HG02678 (cell line): ENCODE measurements around the gene SQSTM1.

Source experiments
- ATAC-seq: cut with Tn5 transposase; IDR thresholded peaks from one replicate; pipeline ENCODE4 v1.9.1; 2021; ENCODE audit warnings: mild to moderate bottlenecking, moderate library complexity; ENCODE audit not compliant: unreplicated experiment

SQSTM1 gene

GRCh38 chr5:179872055-179872827, 51.5 kb downstream of the SQSTM1 start:
- ATAC-seq: no peak

GRCh38 chr5:179872828-179873575, 52.3 kb downstream of the SQSTM1 start:
- ATAC-seq: no peak

- no peak for ATAC-seq
Observed at GRCh38 chr5:179873588-179874110, 52.9 kb downstream of the SQSTM1 start.

DNA sequence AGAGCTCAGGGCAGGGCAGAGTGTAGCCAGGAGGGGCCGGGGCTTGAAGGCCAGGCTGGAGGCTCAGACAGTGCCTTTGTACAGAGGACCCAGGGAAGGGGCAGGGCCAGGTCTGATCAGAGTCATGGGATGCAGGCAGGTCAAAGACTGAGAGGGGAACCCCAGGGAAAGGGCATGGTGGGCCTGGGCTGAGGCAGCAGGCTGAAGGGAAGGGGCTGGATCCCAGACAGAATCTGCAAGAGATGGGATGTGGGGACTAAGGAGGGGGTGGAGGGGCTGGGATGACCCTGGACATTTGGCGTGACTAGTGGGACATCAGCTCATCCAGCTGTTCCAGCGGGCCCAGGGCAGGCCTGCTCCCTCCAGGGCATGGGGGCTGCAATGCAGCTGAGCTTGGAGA, 53.4 kb downstream of the SQSTM1 start:
- no peak for ATAC-seq

DNA sequence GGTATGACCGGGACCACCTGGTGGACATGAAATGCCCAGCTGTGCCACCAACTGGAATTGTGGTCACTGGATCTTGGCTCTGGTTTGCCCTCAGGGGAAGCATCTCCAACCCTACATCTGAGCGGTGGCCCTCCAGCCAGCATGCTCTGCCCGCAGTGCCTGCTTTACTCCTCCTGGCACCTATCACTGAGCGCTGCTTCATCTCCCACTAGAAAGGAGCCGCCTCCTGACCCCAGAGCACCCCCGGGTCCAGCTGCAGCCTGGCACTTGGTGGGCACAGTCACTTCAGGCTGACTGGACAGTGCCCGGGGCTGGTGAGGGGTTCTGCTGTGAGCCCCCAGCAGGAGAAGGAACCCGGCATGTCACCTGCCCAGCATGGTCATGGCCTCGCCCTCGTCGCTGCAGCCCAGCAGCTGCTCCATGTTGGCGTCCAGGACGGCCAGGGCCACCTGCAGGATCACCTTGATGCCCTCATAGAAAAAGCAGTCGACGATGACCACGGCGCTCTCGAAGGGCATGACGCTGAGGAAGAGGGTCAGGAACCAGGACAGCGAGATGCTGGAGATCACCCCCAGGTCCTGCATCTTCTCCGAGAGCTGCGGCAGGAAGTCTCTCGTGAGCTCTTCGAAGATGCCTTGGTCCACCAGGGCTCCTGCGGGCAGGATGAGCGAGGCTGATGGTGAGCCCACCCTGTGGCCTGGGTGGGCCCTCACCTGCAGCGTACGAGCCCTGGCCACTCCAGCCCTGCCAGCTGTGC, 54.0 kb downstream of the SQSTM1 start:
- no peak for ATAC-seq

- no peak for ATAC-seq
Observed at GRCh38 chr5:179875741-179876609, 55.3 kb downstream of the SQSTM1 start.

- no peak for ATAC-seq
Observed at GRCh38 chr5:179876610-179876952, 55.9 kb downstream of the SQSTM1 start.

GRCh38 chr5:179878222-179879002, 57.7 kb downstream of the SQSTM1 start:
- ATAC-seq: no peak

- no peak for ATAC-seq
Observed at GRCh38 chr5:179879003-179879689, 58.4 kb downstream of the SQSTM1 start.

DNA sequence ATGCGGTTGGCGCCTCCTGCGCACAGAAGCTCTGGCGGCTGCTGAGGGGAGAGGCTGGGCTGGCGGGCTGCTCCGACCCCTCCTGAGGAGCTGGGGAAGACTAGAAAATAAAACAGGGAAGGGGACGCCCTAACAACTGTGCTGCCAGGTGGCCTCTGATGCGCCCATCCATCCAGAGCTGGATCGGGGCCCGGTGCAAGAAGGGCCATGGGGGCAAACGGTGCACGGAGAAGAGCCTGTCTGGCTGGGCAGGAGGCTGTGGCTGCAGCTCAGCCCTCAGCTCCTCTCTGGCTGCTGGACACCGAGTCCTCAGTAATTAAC, 58.9 kb downstream of the SQSTM1 start:
- no peak for ATAC-seq

DNA sequence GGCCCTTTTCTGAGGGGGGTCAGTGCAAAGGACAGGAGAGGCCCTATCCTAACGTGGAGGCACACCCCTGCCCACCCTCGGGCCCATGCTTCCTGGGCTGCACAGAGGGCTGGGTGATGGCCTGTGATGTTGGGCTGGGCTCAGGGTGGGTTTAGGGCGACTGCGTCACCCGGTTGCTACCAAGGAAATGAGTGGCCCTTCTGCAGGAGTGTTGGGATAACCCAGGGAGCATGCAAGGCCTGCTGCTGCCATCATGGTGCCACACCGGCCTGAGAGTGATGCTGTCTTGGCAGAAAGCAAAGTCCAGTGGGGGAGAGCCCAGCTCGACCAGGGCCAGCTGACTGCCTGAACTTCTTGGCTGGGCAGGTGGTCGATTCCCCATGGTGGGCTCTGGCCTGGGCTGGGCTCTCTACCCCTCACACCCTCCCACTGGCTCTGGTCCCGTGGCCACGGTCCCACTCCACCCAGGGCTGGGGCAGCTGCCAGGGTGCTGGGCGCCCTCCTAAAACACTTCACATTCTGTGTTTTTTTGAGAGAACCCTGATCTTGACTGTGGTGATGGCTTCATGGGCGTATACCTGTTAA, 59.5 kb downstream of the SQSTM1 start:
- ATAC-seq: no peak

- ATAC-seq: no peak
Observed at GRCh38 chr5:179880848-179881590, 60.3 kb downstream of the SQSTM1 start.

DNA sequence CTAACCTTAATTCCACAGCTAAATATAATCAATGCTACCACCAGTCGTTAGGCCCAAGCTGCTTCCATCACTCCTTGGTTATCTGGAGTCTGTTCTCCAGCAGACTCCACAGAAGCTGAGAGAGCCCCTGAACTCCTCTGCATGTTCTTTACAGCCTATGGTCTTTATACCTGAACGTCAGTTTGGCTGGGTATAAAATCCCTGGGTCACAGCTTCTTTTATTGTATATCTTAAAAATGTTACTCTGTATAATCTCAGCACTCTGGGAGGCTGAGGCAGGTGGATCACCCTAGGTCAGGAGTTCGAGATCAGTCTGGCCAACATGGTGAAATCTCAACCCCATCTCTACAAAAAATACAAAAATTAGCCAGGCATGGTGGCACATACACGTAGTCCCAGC, 61.6 kb downstream of the SQSTM1 start:
- no peak for ATAC-seq

GRCh38 chr5:179883163-179883562, 62.5 kb downstream of the SQSTM1 start:
- no peak for ATAC-seq

GRCh38 chr5:179885491-179886090, 64.9 kb downstream of the SQSTM1 start:
- no peak for ATAC-seq

DNA sequence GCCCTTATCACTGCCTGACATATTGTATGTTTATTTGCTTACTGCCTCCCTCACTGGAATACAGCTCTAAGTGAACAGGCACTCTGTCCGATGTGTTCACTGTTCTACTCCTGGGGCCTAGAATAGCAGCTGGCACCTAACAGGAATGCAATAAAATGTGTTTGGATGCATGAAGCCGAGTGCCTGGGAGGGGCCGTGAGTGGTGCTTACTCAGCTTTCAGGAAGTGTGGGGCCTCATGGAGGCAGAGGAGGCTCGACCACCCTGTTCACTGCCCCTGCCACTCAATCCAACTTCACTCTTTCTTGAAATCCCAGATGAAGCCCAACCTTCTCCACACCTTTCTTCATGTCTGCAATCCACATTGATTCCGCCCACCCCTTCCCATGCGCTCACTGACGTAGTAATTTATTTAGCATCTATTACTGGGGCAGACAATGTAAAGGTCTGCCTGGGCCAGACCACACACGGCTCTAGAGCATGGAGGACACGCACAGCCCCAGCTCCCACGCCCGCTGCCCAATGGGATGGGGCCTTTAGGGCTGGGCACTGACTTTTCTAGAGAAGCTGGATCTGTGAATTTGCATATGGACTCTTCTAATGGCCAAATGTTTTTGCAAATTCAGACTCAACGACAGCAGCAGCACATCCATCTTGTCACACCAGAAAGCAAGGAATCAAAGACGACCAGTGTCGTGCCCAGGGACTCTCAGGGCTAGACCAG, 65.6 kb downstream of the SQSTM1 start:
- ATAC-seq: no peak

- no peak for ATAC-seq
Observed at GRCh38 chr5:179887095-179887494, 66.4 kb downstream of the SQSTM1 start.
